Stimulated activated CD4-positive, alpha-beta T cell treated with anti-CD3 and anti-CD28 coated beads, Interleukin-2, amount 100 ng/mL, for 48 hours (primary cell): ENCODE results near the gene RPL35A.
"Not testable (repeated sequence)": the region's sequence is repeated elsewhere in the genome, so short reads cannot be mapped to it uniquely, and the experiment has no call there.

ENCODE experiments used
- DNase-seq, 2 donors: peaks; one replicate each; pipeline ENCODE4 v3.0.0-alpha.2; 2020

The RPL35A gene

DNA sequence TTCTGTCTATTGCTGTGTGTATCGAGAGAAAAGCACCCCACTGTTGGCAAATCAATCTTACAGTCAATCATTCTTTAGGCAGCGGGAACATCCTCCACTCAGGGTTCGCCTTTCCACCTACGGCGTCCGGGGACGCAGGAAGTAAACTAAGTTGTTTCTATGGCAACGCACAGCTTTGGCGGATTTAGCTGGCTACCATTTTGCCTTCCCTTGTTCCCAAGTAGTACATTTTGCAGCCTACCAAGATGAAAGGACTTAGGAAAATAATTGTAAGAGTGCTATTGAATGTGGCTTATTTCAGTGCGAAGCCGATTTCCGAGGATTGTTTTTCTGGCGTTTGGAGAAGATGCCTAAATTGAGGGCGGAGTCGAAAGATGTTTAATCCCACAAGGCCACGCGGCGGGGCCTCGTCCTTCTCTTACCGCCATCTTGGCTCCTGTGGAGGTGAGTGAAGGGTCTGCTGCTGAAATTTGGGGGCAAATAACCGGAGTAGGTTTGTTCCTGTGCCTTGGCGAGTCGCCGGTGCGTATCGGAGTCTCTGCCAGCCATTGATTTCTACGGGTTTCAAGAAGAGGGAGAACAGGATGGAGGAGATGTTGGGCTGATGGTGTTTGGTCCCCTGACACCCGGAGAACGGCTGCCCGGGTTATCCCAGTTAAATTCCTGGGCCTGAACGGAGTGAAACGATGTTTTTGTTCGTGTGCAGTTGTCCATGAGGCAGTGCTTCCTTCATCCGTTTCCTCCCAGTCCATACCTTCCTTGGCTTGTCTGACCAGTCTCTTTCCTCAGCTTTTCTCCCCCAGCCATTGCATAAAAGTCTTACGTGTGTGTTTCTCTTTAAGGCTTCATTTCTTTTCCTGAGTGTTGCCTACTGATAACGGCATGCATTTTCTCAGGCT, at the start of gene RPL35A:
Gene RPL35A (plus strand): TSS at position 413 of the 899 bp plus-strand sequence. CDS start 778 bp downstream, outside the sequence.
- peak; percentile 80 to 82 for DNase-seq

DNA sequence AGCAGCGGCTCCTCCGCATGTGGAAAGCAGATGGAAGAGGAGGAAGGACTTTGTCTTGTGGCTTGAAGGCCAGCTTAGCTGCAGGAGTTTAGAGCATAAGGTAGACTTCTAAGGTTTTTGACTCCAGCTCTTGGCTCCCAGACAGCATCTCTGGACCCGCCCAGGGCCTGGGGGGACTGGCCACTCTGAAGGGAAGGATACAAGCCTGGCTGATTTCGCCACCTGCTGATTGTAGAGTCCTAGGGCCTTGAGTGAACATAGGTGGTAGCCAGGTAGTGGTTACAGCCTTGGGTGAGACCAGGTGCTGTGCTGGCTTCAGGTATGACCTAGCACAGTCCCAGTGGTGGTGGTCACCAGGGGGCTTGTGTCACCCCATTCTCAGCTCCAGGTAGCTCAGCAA, 48.4 kb upstream of the RPL35A start:
- no peak for DNase-seq

DNA sequence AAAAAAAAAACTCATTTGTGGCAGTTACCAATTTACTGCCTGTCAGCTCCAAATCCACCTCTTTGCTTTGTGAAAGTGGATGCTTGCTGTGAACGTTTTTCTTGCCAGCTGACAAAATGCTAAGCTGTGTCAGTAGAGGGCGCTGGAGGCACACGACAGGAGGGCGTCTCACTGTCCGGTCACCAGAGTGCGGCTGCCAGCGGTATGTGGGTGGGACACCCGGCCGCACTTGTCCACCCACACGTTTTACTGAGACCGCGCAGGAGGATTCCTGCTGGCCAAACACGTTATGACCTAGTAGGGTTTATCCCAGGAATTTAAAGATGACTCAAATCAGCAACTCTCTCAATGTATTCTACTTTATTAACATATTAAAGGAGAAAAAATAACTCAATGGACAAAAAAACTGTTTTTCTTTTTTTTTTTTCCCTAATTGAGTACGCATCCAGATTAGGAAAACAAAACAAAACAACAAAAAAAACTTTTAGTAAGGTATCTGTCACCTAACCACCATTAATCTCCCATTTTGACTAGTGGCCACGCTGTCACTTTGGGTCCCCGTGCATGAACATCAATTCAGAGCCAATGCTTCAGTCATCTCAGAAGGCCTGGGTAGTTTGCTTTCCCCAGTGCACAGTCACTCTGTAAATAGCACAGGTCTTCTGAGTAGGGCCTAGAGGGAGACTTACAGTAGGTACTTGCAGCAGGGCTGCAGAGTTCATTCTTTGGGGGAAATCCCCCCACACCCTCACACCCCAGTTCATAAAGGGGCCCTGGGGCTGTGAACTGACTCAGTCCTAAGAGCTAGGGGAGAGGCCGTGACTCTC, 43.8 kb upstream of the RPL35A start:
- DNase-seq: peak; percentile 83 to 84

DNA sequence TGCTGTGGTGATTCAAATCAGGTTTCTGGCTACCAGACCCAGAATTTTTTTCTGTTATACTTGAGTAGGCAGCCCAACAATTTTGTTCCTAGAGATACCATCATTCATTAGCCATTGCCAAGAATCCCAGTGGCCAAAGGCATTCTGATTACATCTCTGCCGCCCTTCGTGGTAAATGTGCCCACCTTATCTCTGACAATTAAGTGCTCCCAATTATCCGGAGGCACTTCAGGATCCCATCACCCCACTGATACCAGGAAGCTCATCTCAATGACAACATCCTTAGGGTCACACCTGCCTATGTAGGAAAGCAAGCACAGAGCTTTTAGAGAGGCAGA, 43.2 kb upstream of the RPL35A start:
- DNase-seq: no peak

DNA sequence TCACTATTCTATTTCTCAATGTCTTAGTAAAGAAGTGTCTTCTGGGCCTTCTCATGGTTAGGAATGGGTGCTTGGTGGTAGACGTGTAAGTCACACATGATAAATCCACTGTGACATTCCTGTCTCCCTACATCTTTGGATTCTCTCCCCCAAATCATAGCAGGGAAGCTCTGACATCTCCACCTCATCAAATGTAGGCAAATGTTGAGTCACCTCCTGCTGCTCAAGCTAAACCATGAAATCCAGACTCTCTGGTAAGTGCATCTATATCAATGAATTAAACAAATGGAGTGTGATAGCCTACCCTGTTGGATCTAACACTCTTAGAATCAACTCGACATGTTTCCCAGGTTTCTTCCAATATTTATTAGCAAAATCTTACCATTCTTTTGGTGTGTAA, 42.8 kb upstream of the RPL35A start:
- DNase-seq: no peak

DNA sequence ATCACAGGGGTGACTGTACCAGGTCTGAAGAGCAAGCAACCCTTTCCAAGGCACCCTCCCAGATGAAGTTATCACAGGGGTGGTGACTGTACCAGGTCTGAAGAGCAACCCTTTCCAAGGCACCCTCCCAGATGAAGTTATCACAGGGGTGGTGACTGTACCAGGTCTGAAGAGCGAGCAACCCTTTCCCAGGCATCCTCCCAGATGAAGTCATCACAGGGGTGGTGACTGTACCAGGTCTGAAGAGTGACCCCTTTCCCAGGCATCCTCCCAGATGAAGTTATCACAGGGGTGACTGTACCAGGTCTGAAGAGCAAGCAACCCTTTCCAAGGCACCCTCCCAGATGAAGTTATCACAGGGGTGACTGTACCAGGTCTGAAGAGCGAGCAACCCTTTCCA, 41.4 kb upstream of the RPL35A start:
- DNase-seq: not testable (repeated sequence)

DNA sequence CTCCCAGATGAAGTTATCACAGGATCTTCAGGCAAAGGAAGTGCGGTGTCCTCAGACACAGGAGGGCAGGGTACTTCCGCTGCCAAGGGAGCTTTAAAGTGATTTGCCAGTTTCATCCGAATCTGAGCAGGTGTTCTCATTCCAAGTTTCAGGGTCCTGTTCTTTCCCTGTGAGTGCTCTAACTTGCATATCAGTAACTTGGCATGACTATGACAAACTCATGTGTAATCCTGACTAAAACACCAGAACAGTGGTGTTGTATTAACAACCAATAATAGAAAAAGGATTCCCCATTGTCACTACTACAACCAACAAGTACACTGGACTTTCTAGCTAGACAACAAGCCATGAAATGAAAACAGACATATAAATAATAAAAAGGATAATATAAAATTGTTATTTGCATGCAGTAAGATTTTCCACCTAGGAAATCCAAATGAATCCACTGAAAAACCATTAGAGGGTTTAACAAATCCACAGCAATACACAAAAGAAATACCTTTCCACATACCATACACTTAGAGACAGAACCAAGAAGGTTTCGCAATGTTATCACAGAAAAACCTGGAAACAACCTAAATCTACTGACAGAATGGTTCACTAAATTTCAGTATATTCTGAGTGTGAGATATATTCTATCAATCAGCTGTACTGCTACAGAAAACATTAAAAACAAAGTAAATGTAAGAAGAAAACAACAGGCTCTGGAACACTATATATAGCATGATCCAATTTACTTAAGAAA, 40.9 kb upstream of the RPL35A start:
- no peak for DNase-seq

DNA sequence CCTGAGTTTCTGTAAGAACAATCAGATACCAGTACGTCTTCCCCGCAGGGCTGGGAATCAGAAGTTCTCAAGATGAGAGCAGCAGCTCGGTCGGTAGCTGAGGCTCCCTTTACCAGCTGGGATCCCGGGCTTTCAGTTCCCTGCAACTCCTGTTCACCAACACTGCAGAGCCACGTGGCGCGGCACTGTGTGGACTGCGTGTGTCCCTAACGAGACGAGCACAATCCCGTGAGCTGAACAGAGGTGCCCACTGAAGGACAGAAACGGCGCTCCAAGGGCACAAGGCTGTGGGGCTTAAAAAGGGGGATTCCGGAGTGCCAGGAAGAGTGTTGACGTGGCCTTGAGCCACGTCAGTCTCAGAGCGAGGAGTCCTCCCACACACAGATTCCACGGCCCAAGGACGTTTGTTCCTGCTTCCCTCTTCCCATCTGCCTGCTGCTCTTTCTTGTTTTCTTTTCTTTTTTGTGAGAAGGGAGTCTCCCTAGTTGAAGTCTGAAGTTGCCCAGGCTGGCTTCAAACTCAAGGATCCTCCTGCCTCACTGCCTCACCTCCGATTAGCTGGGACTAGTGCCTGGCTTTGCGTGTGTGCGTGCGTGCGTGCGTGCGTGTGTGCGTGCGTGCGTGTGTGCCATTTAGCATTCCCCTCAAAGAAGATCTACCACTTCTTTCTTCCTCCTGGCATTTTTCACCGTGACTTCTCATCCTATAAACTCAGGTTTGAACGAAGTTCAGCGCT, 37.1 kb upstream of the RPL35A start:
- no peak for DNase-seq

DNA sequence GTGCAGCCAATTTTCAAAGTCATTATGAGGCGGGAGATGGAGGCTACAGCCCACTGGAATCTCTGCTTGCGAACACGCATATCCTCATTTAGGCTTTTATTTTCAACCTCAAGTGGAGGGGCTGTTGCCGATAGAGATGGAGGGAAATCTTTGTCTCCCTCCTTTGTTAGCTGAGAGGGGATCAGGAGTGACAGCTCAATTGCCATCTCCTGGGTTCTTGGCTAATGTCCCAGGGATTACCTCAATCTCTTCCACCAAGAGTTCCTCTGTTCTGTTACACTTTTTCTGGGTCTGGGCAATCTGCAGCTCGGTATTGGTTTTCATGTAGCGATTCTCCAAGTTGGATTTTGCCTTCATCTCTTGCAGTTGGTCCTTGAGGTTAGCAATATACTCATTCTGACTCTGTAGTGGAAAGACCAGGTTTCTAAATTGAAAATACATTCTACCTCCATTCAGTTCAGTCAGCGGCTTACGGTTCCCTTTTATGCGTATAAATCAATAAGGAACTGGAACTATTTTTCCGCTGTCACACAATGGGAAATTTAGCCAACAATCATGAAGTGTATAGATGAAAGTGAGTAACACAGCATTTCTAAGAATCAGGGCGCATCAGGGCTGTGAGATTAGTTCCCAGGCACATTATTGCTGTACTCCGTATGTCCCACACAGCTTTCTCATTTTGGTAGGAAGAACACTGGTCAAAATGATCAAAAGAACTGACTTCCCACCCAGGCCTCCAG, 36.2 kb upstream of the RPL35A start:
- DNase-seq: no peak

DNA sequence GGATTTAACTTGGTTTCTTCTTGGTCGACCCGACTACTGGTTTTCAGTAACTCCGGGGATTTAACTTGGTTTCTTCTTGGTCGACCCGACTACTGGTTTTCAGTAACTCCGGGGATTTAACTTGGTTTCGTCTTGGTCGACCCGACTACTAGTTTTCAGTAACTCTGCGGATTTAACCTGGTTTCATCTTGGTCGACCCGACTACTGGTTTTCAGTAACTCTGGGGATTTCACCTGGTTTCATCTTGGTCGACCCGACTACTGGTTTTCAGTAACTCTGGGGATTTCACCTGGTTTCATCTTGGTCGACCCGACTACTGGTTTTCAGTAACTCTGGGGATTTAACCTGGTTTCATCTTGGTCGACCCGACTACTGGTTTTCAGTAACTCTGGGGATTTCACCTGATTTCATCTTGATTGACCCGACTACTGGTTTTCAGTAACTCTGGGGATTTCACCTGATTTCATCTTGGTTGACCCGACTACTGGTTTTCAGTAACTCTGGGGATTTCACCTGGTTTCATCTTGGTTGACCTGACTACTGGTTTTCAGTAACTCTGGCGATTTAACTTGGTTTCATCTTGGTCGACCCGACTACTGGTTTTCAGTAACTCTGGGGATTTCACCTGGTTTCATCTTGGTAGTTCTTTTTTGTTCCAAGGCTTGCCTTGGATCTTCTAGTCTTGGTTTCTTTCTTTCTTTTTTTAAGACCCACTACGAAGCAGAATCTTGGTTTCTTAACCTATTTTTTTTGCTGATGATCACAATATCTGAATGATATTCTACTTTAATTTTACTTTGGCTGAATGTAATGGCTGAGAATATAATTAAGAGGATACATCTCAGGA, 28.3 kb upstream of the RPL35A start:
- not testable (repeated sequence) for DNase-seq

DNA sequence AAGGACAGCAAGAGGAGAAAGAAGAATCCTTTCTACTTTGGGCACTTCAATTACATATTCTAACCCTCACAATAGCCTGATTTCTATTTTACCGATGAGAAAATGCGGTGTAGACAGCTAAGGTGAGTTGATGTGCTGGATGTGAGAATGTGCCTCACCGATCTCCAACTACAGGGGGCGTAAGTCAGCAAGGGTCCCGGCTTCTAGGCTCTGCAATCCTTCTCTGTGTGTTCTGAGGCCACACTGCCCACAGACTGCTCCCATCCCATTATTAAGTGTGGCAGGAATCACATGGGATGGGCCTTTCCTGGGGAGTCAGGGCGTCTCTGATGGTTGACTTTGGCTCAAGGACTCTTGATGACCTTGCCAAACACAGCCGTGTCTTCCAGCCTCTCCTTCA, 23.6 kb upstream of the RPL35A start:
- no peak for DNase-seq

DNA sequence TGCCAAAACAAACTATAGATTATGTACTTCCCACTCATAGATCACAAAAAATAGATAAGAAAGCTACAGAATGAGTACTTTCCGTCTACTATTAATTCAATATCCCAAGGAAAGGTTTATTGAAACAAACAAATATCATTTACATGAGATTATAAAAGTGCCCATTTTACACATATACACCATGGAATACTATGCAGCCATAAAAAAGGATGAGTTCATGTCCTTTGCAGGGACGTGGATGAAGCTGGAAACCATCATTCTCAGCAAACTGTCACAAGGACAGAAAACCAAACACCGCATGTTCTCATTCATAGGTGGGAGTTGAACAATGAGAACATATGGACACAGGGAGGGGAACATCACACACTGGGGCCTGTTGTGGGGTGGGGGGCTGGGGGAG, 22.4 kb upstream of the RPL35A start:
- not testable (repeated sequence) for DNase-seq

DNA sequence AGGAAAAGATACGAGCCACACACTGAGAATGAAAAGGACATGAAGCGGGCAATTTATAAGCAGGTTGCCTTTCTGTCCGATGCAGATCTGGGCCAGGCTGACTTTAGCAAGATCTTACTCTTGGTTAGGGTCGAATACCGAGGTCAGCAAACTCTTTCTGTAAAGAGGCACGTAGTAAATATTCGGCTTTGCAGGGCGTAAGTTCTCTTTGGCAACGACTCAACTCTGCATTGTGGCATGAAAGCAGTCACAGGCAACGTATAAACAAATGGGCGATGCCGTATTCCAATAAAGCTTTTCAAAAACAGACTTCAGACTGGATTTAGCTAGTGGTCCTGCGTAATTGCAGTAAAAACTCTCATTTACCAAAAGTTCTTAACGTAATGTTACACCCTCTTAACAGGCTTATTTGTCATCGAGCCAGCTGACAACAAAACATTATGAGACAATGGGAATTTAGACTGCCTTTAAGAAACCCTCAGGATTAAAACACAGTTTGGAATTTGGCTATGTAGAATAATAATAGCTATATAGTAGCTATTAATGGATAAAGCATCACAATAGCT, 13.1 kb upstream of the RPL35A start:
- DNase-seq: no peak

DNA sequence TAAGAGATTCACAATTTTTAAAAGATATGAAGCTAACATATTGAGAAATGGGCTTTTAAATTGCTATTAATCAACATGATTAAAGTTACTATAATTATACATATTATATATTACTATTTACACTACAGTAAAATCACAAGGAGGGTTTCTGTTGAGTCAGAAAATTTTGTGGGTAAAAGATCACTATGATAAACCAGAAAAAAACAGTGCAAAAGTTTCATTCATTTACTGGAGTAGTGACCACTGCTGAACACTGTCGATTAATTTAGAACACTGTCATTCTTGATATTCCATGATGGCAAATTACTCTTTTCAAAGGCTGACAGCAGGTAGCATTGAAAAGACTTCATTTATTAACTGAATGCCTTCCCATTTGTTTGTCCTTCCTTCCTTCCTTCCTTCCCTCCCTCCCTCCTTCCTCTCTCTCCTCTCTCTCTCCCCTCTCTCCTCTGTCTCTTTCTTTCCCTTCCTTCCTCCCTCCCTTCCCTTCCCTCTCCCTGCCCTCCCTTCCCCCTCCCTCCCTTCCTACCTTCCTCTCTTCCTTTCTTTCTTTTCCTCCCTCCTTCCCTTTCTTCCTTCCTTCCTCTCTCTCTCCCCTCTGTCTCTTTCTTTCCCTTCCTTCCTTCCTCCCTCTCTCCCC, 9.1 kb upstream of the RPL35A start:
- no peak for DNase-seq

DNA sequence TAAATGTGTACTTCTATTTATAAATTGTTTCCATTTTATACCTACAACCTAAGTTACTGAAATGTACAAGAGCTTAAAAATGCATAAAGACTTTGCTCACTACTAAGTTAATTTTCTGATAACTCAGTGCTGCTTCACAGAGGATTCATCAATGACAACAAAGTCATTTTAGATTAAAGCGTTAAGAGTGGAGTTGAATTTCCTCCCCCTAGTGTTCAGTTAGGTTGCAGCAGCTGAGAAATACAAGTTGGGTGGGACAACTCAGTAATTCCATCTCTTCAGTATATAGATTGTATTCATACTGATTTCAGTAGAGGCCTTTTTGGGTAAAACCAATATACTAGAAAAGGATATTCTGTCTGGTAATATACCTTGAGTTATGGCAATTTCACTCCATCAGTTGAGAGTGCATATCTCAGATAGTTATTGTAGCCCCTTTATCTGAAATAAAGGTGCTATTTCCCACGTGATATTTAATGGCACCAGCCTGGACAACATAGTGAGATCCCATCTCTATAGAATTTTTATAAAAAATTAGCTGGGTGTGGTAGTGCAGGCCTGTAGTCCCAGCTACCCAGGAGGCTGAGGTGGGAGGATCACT, 6.9 kb upstream of the RPL35A start:
- no peak for DNase-seq

DNA sequence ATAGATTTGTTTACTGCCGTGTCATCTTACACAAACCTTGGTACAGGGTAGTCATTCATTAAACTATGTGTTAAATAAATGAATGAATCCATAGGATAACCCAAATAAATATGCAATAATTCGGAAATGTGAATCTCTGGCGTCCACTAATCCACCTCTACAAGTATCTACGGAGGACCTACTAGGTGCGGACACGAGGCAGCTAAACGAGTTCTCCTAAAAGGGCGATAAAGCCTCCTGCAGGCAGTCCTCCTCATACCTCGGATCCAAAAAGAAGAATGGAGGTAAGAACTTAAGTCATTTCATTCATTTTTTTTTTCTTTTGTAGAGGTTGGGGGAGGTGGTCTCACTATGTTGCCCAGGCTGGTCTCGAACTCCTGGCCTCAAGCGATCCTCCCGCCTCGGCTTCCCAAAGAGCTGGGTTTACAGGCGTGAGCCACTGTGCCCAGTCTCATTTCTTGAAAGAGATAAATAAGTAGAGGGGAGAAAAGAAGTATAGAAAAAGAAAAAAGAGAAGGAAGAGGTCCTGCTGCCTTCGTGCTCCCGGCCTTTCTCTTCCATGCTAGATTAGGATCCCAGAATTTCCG, 706 bp upstream of the RPL35A start:
- no peak for DNase-seq

DNA sequence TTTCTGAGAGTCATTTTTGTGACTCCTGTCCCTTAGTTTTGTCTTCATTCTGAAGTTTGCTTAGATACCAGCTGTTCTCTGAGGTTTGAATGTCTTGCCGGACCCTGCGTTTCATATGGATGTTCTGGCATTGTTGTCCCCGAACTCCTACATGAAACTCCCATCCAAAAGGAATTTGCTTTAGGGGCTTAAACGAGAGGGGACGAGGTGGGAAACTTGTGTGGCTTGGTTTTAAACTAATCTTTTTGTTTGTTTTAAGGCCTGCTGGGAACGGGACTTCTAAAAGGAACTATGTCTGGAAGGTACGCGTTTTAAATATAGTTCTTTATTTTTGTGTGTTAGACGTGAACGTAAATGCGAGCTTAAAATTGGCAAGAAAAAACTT, 679 bp downstream of the RPL35A start:
- DNase-seq: no peak

DNA sequence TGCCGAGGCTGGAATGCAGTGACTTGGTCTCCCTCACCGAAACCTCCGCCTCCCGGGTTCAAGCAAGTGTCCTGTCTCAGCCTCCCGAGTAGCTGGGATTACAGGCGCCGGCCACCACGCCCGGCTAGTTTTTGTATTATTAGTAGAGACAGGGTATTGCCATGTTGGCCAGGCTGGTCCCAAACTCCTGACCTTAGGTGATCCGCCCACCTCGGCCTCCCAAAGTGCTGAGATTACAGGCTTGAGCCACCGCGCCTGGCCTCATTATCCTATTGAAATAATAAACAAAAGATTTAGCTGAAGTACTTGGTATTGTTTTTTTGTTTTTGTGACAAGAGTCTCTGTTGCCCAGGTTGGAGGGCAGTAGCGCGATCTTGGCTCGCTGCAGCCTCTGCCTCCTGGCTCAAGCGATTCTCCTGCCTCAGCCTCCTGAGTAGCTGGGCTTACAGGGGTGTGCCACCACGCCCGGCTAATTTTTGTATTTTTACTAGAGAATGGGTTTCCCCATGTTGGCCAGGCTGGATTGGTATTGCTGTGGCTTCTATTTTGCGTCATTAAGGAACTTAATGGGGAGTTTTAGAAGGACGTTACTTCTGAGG, 1.5 kb downstream of the RPL35A start:
- no peak for DNase-seq

DNA sequence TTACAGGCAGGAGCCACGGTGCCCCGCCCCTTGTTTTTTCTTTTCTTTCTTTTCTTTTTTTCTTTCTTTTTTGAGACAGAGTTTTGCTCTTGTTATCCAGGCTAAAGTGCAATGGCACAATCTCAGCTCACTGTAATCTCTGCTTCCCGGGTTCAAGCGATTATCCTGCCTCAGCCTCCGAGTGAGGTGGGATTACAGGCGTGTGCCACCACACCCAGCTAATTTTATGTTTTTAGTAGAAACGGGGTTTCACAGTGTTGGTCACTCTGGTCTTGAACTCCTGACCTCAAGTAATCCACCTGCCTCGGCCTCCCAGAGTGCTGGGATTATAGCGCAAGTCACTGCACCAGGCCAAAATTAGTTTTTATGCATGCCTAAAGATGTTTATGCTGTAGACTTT, 2.5 kb downstream of the RPL35A start:
- DNase-seq: no peak
